Hepatocyte (in vitro differentiated cells): ENCODE measurements around the gene ABL2. TPM values are rescaled to one million over a fixed set of nuclear protein-coding genes. Genes with fewer than 3 reads are reported as not detected.

Experiments
- DNase-seq: peaks from one replicate; pipeline ENCODE4 v3.0.0-alpha.2; 2016; ENCODE audit warnings: low spot score
- H2AFZ ChIP-seq: fragments of 200-600 bp; sonication (generic); 2 replicates; pipeline ENCODE4 v1.6.0; 2016; ENCODE audit warnings: antibody characterized with exemption, mild to moderate bottlenecking
- H3K27ac ChIP-seq: fragments of 200-600 bp; sonication (generic); 2 replicates; pipeline ENCODE4 v1.5.1; 2016; ENCODE audit warnings: mild to moderate bottlenecking
- H3K27me3 ChIP-seq: fragments of 200-600 bp; sonication (generic); 2 replicates; pipeline ENCODE4 v1.6.1; 2016
- H3K36me3 ChIP-seq: fragments of 200-600 bp; sonication (generic); replicated peaks from 2 replicates; pipeline ENCODE4 v1.5.1; 2016; ENCODE audit warnings: low read depth; ENCODE audit not compliant: insufficient read depth
- H3K4me1 ChIP-seq: fragments of 200-600 bp; sonication (generic); 2 replicates; pipeline ENCODE4 v1.5.1; 2016; ENCODE audit warnings: mild to moderate bottlenecking, moderate library complexity; ENCODE audit not compliant: insufficient read depth
- H3K4me2 ChIP-seq: fragments of 200-600 bp; sonication (generic); 2 replicates; pipeline ENCODE4 v1.6.0; 2016
- H3K4me3 ChIP-seq: fragments of 200-600 bp; sonication (generic); 2 replicates; pipeline ENCODE4 v1.5.1; 2016; ENCODE audit warnings: mild to moderate bottlenecking
- H3K79me2 ChIP-seq: fragments of 200-600 bp; sonication (generic); 2 replicates; pipeline ENCODE4 v1.6.0; 2017; ENCODE audit warnings: mild to moderate bottlenecking
- H3K9me2 ChIP-seq: fragments of 200-600 bp; sonication (generic); replicated peaks from 2 replicates; pipeline ENCODE4 v1.6.0; 2017; ENCODE audit warnings: mild to moderate bottlenecking; ENCODE audit not compliant: insufficient read depth
- H3K9me3 ChIP-seq: fragments of 200-600 bp; sonication (generic); 2 replicates; pipeline ENCODE4 v1.5.1; 2016; ENCODE audit warnings: low read depth, mild to moderate bottlenecking
- H4K20me1 ChIP-seq: fragments of 200-600 bp; sonication (generic); 2 replicates; pipeline ENCODE4 v1.6.0; 2016; ENCODE audit warnings: mild to moderate bottlenecking; ENCODE audit not compliant: insufficient read depth, poor library complexity, severe bottlenecking
- CTCF ChIP-seq: fragments of 200-600 bp; sonication (generic); IDR thresholded peaks from 2 replicates; pipeline ENCODE4 v1.5.1; 2016; ENCODE audit warnings: antibody characterized with exemption, mild to moderate bottlenecking; ENCODE audit not compliant: poor library complexity
- EZH2 ChIP-seq: fragments of 200-600 bp; sonication (generic); IDR thresholded peaks from 2 replicates; pipeline ENCODE4 v1.6.1; 2016; ENCODE audit warnings: antibody characterized with exemption, mild to moderate bottlenecking, borderline replicate concordance
- EZH2phosphoT487 ChIP-seq: fragments of 200-600 bp; sonication (generic); IDR thresholded peaks from one replicate; pipeline ENCODE4 v1.6.1; 2018; ENCODE audit warnings: antibody characterized with exemption, mild to moderate bottlenecking, low read depth, moderate library complexity; ENCODE audit not compliant: unreplicated experiment, severe bottlenecking
- WGBS: methylation state at CpG from one replicate; pipeline ENCODE4 v1.1.6; 2016; ENCODE audit warnings: low lambda C conversion rate; ENCODE audit errors: missing lambda C conversion rate; 5-methylcytosine and 5-hydroxymethylcytosine counted together
- polyA plus RNA-seq: library from polyadenylated mRNA; unstranded; fragments of >200 nt; fragmentation: Nextera tagmentation; extraction: Ambion mirVana; gene quantifications from 2 replicates; pipeline ENCODE4 v1.2.1, GENCODE V29; 2016
- total RNA-seq: library from RNA; depleted of rRNA; stranded (reverse); fragments of >200 nt; gene quantifications from 2 replicates; pipeline ENCODE4 v1.2.3, GENCODE V29; 2014

The ABL2 gene
- total and polyA plus RNA-seq, 2 experiments from 2014 or later: 8.6 to 11.6 TPM

GRCh38 chr1:179103999-179104398 lies 125.5 kb downstream of the ABL2 start:
- H3K79me2 ChIP-seq: no peaks in the 10 kb centered on the region
- H3K4me3 ChIP-seq: no peak overlapping the region
- no peak overlapping the region for H3K27ac ChIP-seq
- no peak overlapping the region for H3K4me2 ChIP-seq
- H3K27me3 ChIP-seq: no peaks in the 10 kb centered on the region
- DNase-seq: no peak
- no peaks in the 10 kb centered on the region for H3K9me3 ChIP-seq
- no peaks in the 10 kb centered on the region for H3K4me1 ChIP-seq
- H2AFZ ChIP-seq: no peak overlapping the region
- H4K20me1 ChIP-seq: no peaks in the 10 kb centered on the region
- WGBS: 83% methylated on average over 1 of the region's 1 CpG
- no peak for TF ChIP-seq EZH2
- no peak for TF ChIP-seq CTCF
- no peak for TF ChIP-seq EZH2phosphoT487
- no peaks in the 10 kb centered on the region for H3K9me2 ChIP-seq
- no peaks in the 10 kb centered on the region for H3K36me3 ChIP-seq

- no peak overlapping the region for H3K4me3 ChIP-seq
- no peak overlapping the region for H3K4me2 ChIP-seq
- DNase-seq: no peak
- no peak for TF ChIP-seq EZH2phosphoT487
- no peak for TF ChIP-seq EZH2
- no peak for TF ChIP-seq CTCF
- no peaks in the 10 kb centered on the region for H3K4me1 ChIP-seq
- H2AFZ ChIP-seq: no peak overlapping the region
- no peaks in the 10 kb centered on the region for H3K9me2 ChIP-seq
- H3K27me3 ChIP-seq: no peaks in the 10 kb centered on the region
- no peaks in the 10 kb centered on the region for H3K79me2 ChIP-seq
- H3K27ac ChIP-seq: no peak overlapping the region
- WGBS: 94% methylated on average over 4 of the region's 4 CpGs
- H4K20me1 ChIP-seq: no peaks in the 10 kb centered on the region
- no peaks in the 10 kb centered on the region for H3K9me3 ChIP-seq
- H3K36me3 ChIP-seq: no peaks in the 10 kb centered on the region
Observed at GRCh38 chr1:179101566-179101965, 127.9 kb downstream of the ABL2 start.

GRCh38 chr1:179099891-179100290 lies 129.6 kb downstream of the ABL2 start:
- no peak overlapping the region for H2AFZ ChIP-seq
- no peaks in the 10 kb centered on the region for H3K79me2 ChIP-seq
- H3K4me2 ChIP-seq: no peak overlapping the region
- no peaks in the 10 kb centered on the region for H4K20me1 ChIP-seq
- TF ChIP-seq CTCF (no peak), EZH2phosphoT487 (no peak), EZH2 (no peak)
- DNase-seq: no peak
- H3K4me1 ChIP-seq: no peaks in the 10 kb centered on the region
- H3K9me3 ChIP-seq: no peaks in the 10 kb centered on the region
- no peaks in the 10 kb centered on the region for H3K36me3 ChIP-seq
- no peak overlapping the region for H3K4me3 ChIP-seq
- H3K9me2 ChIP-seq: no peaks in the 10 kb centered on the region
- no peaks in the 10 kb centered on the region for H3K27me3 ChIP-seq
- H3K27ac ChIP-seq: no peak overlapping the region
- 95% methylated on average over 4 of the region's 4 CpGs for WGBS

GRCh38 chr1:179095924-179096323 lies 133.6 kb downstream of the ABL2 start:
- no peaks in the 10 kb centered on the region for H3K36me3 ChIP-seq
- no peaks in the 10 kb centered on the region for H3K9me3 ChIP-seq
- no peak overlapping the region for H3K4me3 ChIP-seq
- H3K4me2 ChIP-seq: no peak overlapping the region
- no peak overlapping the region for H2AFZ ChIP-seq
- no peaks in the 10 kb centered on the region for H3K79me2 ChIP-seq
- no peaks in the 10 kb centered on the region for H3K4me1 ChIP-seq
- no peaks in the 10 kb centered on the region for H4K20me1 ChIP-seq
- DNase-seq: no peak
- WGBS: 94% methylated on average over 3 of the region's 3 CpGs
- TF ChIP-seq EZH2 (no peak), CTCF (no peak), EZH2phosphoT487 (no peak)
- no peaks in the 10 kb centered on the region for H3K27me3 ChIP-seq
- H3K9me2 ChIP-seq: no peaks in the 10 kb centered on the region
- no peak overlapping the region for H3K27ac ChIP-seq
